B cell (primary cell): ENCODE measurements around the gene ARID4B. TPM values are rescaled to one million over a fixed set of nuclear protein-coding genes. Genes with fewer than 3 reads are reported as not detected.

Experiments used
- ATAC-seq: fragments of 200-7000 bp; cut with Tn5 transposase; one replicate; pipeline ENCODE4 v1.10.0; 2021; ENCODE audit warnings: low read depth, mild to moderate bottlenecking, moderate number of reproducible peaks, moderate library complexity
- CTCF ChIA-PET: fragments of 350-600 bp; sonication (Branson Sonifier 250); formaldehyde crosslinking; loops from one replicate; lab custom pipeline; 2021; ENCODE audit warnings: antibody characterized with exemption, inconsistent platforms; lab: Charles Lee
- POLR2A ChIA-PET: fragments of 350-600 bp; sonication (Branson Sonifier 250); formaldehyde crosslinking; loops from one replicate; lab custom pipeline; 2021; ENCODE audit warnings: antibody characterized with exemption; lab: Charles Lee
- DNase-seq: peaks from one replicate; pipeline ENCODE4 v3.0.0; 2013
- H2AFZ ChIP-seq: 2 replicates; pipeline ENCODE4 v1.6.1; 2012; ENCODE audit warnings: mild to moderate bottlenecking, low read depth, low read length; ENCODE audit not compliant: insufficient read depth, poor library complexity, severe bottlenecking
- H3K27ac ChIP-seq, 2 donors: 1 replicate in 1 of 2; 2 replicates in 1 of 2; pipeline ENCODE4 v1.5.1; 2012 to 2013; ENCODE audit warnings: low read length in 2 of 2, mild to moderate bottlenecking in 2 of 2, moderate library complexity in 1 of 2
- H3K27me3 ChIP-seq, 4 experiments: fragments of 200-600 bp in 1 of 4; sonication (generic) in 1 of 4; replicated peaks in 1 of 4; 1 replicate in 2 of 4; 2 replicates in 2 of 4; pipeline versions ENCODE4 v1.6.1 to v1.7.0; 2013 to 2016; ENCODE audit warnings: low read length in 3 of 4, mild to moderate bottlenecking in 2 of 4, mixed read lengths in 1 of 4, moderate library complexity in 1 of 4; ENCODE audit not compliant: insufficient read depth in 4 of 4, control insufficient read depth in 3 of 4; ENCODE audit errors: control extremely low read depth in 1 of 4
- H3K36me3 ChIP-seq, 2 experiments: replicated peaks in 1 of 2; 1 replicate in 1 of 2; 2 replicates in 1 of 2; pipeline versions ENCODE4 v1.6.1 to v1.7.1; 2013; ENCODE audit warnings: low read length in 1 of 2; ENCODE audit not compliant: insufficient read depth in 2 of 2, control insufficient read depth in 1 of 2; ENCODE audit errors: control extremely low read depth in 1 of 2, extremely low read depth in 1 of 2
- H3K4me1 ChIP-seq, 2 donors: fragments of 200-600 bp in 1 of 2; sonication (generic) in 1 of 2; 1 replicate in 1 of 2; 2 replicates in 1 of 2; pipeline versions ENCODE4 v1.5.1 to v1.6.1; 2013 to 2017; ENCODE audit warnings: low read length in 2 of 2; ENCODE audit not compliant: control insufficient read depth in 2 of 2, insufficient read depth in 2 of 2
- H3K4me2 ChIP-seq: replicated peaks from 2 replicates; pipeline ENCODE3; 2012; ENCODE audit warnings: mild to moderate bottlenecking, low read depth, low read length; ENCODE audit not compliant: poor library complexity, severe bottlenecking
- H3K4me3 ChIP-seq, 5 experiments: fragments of 200-600 bp in 1 of 5; sonication (generic) in 1 of 5; 1 replicate in 3 of 5; 2 replicates in 2 of 5; pipeline versions ENCODE4 v1.5.1 to v1.7.0; 2011 to 2016; ENCODE audit warnings: low read length in 4 of 5, mild to moderate bottlenecking in 4 of 5, low read depth in 2 of 5, control low read depth in 1 of 5, moderate library complexity in 1 of 5; ENCODE audit not compliant: insufficient read depth in 1 of 5; ENCODE audit errors: control extremely low read depth in 1 of 5, extremely low read depth in 1 of 5
- H3K79me2 ChIP-seq: fragments of 200-600 bp; sonication (generic); one replicate; pipeline ENCODE4 v1.6.0; 2016; ENCODE audit warnings: low read length; ENCODE audit not compliant: control insufficient read depth, insufficient read depth
- H3K9ac ChIP-seq: fragments of 200-600 bp; sonication (generic); 2 replicates; pipeline ENCODE4 v1.6.1; 2017; ENCODE audit warnings: mild to moderate bottlenecking, low read length, moderate library complexity
- H3K9me3 ChIP-seq, 3 donors: one replicate each; pipeline versions ENCODE4 v1.6.1 to v1.7.1; 2013; ENCODE audit warnings: low read length in 2 of 3; ENCODE audit not compliant: control insufficient read depth in 2 of 3, insufficient read depth in 1 of 3; ENCODE audit errors: control extremely low read depth in 1 of 3
- H4K20me1 ChIP-seq: 2 replicates; pipeline ENCODE4 v1.6.0; 2012; ENCODE audit warnings: mild to moderate bottlenecking, low read length; ENCODE audit not compliant: insufficient read depth, control insufficient read depth, poor library complexity, severe bottlenecking
- H3K27ac Mint-ChIP-seq: one replicate; pipeline ENCODE4 v1.8.0; 2021; ENCODE audit warnings: mixed read lengths
- H3K27me3 Mint-ChIP-seq: one replicate; pipeline ENCODE4 v1.8.0; 2021; ENCODE audit warnings: mixed read lengths
- H3K4me1 Mint-ChIP-seq: one replicate; pipeline ENCODE4 v1.8.0; 2021; ENCODE audit warnings: mixed read lengths
- H3K4me3 Mint-ChIP-seq: one replicate; pipeline ENCODE4 v1.8.0; 2021; ENCODE audit warnings: mixed read lengths
- H3K9me3 Mint-ChIP-seq: one replicate; pipeline ENCODE4 v1.8.0; 2022; ENCODE audit warnings: mixed read lengths; ENCODE audit not compliant: insufficient read depth
- CTCF ChIP-seq: fragments of 200-600 bp; IDR thresholded peaks from one replicate; pipeline ENCODE4 v1.8.0; 2022; ENCODE audit warnings: antibody characterized with exemption, mild to moderate bottlenecking
- EZH2 ChIP-seq: IDR thresholded peaks from 2 replicates; pipeline ENCODE4 v1.6.1; 2012; ENCODE audit warnings: borderline replicate concordance, low read depth, mild to moderate bottlenecking, moderate library complexity, low read length; ENCODE audit not compliant: insufficient read depth, poor library complexity, severe bottlenecking
- WGBS: methylation state at CpG from one replicate; pipeline ENCODE4 v1.1.5; 2013; ENCODE audit warnings: missing lambda C conversion rate; ENCODE audit not compliant: insufficient coverage; 5-methylcytosine and 5-hydroxymethylcytosine counted together
- intact Hi-C: fragments of 100-400 bp; cut with micrococcal nuclease; formaldehyde crosslinking; loops from one replicate; pipeline ENCODE4 v1.10.0; 2022
- polyA plus RNA-seq: library from polyadenylated mRNA; depleted of rRNA; stranded (reverse); fragments of >200 nt; gene quantifications from 2 replicates; pipeline ENCODE4 v1.2.3, GENCODE V29; 2012
- total RNA-seq, 2 donors: library from RNA; stranded (reverse); fragments of 120-200 nt in 1 of 2; gene quantifications; 1 replicate in 1 of 2; 2 replicates in 1 of 2; pipeline versions ENCODE4 v1.2.3 to v1.2.4, GENCODE V29; 2013 to 2022

Gene ARID4B
- total and polyA plus RNA-seq, 2 donors (not counting 1 experiment from before 2014, with no cell fraction given) = 13.2 to 110 TPM

- no peak for ATAC-seq
- H3K4me1 Mint-ChIP-seq = no peaks in the 10 kb centered on the region
- ChIA-PET CTCF (no interaction called here), POLR2A (no interaction called here)
- Histone ChIP-seq H3K9me3 (no peaks in the 10 kb centered on the region), H3K9ac (no peak overlapping the region), H4K20me1 (no peaks in the 10 kb centered on the region), H3K27me3 (no peaks in the 10 kb centered on the region), H2AFZ (no peak overlapping the region), H3K27ac (no peak overlapping the region), H3K79me2 (peaks cover 26% of the 10 kb centered on the region), H3K4me1 (no peaks in the 10 kb centered on the region), H3K4me3 (no peak overlapping the region), H3K36me3 (peaks cover 7 to 21% of the 10 kb centered on the region in 2 experiments), H3K4me2 (no peak overlapping the region)
- no peak for TF ChIP-seq CTCF
- TF ChIP-seq EZH2 = no peak
- no peaks in the 10 kb centered on the region for H3K9me3 Mint-ChIP-seq
- no peaks in the 10 kb centered on the region for H3K27me3 Mint-ChIP-seq
- intact Hi-C loops = no loop called here
- no peak overlapping the region for H3K4me3 Mint-ChIP-seq
- WGBS = no CpG with 5 or more reads among the region's 3 CpGs
- DNase-seq = no peak
- H3K27ac Mint-ChIP-seq = no peak overlapping the region
These were observed 14.5 kb upstream of the ARID4B start for GRCh38 chr1:235342471-235342870.

GRCh38 chr1:235342039-235342438, 14.1 kb upstream of the ARID4B start:
- peaks cover 31% of the 10 kb centered on the region for H3K79me2 ChIP-seq
- H3K4me3 Mint-ChIP-seq = no peak overlapping the region
- no peak overlapping the region for H3K27ac ChIP-seq
- peaks cover under 1 to 1% of the 10 kb centered on the region in 2 donors for H3K4me1 ChIP-seq
- TF ChIP-seq CTCF (no peak), EZH2 (no peak)
- POLR2A ChIA-PET = no interaction called here
- no peak overlapping the region for H3K27ac Mint-ChIP-seq
- no peaks in the 10 kb centered on the region for H3K9me3 ChIP-seq
- H3K4me2 ChIP-seq = no peak overlapping the region
- CTCF ChIA-PET = interaction anchor here (0.6 kb wide), 1 partner anchor 9 kb away, joined by 3 read pairs; no protein-coding TSS in a partner anchor
- WGBS = 95% methylated on average over 5 of the region's 6 CpGs
- H2AFZ ChIP-seq = no peak overlapping the region
- H3K27me3 ChIP-seq = no peaks in the 10 kb centered on the region
- DNase-seq (no peak), ATAC-seq (no peak)
- H3K9ac ChIP-seq = no peak overlapping the region
- intact Hi-C loops = no loop called here
- H3K27me3 Mint-ChIP-seq = no peaks in the 10 kb centered on the region
- peaks cover 2% of the 10 kb centered on the region for H4K20me1 ChIP-seq
- no peak overlapping the region for H3K4me3 ChIP-seq
- H3K4me1 Mint-ChIP-seq = peaks cover 1% of the 10 kb centered on the region
- H3K9me3 Mint-ChIP-seq = no peaks in the 10 kb centered on the region
- peaks cover 7 to 25% of the 10 kb centered on the region in 2 experiments for H3K36me3 ChIP-seq
